Spinal cord (tissue), 10 donors: ENCODE measurements around the gene GOPC. TPM values are rescaled to one million over a fixed set of nuclear protein-coding genes. Genes with fewer than 3 reads are reported as not detected.
"Not testable (repeated sequence)": the region's sequence is repeated elsewhere in the genome, so short reads cannot be mapped to it uniquely, and the experiment has no call there.

Source experiments
- DNase-seq, 6 donors: peaks; one replicate each; pipeline versions ENCODE4 v3.0.0 to v3.0.0-alpha.2; 2013 to 2015; ENCODE audit warnings: low spot score in 6 of 6, low read depth in 4 of 6
- H3K27ac ChIP-seq: one replicate; pipeline ENCODE4 v1.5.1; 2013; ENCODE audit warnings: low read depth, low read length, control low read depth
- H3K27me3 ChIP-seq: one replicate; pipeline ENCODE4 v1.6.1; 2013; ENCODE audit warnings: low read length; ENCODE audit not compliant: control insufficient read depth, insufficient read depth
- H3K36me3 ChIP-seq: one replicate; pipeline ENCODE4 v1.6.1; 2013; ENCODE audit warnings: low read length; ENCODE audit not compliant: control insufficient read depth, insufficient read depth
- H3K4me1 ChIP-seq: one replicate; pipeline ENCODE4 v1.6.1; 2013; ENCODE audit warnings: low read length; ENCODE audit not compliant: control insufficient read depth, insufficient read depth
- H3K4me3 ChIP-seq: one replicate; pipeline ENCODE4 v1.5.1; 2013; ENCODE audit warnings: low read depth, low read length, control low read depth
- H3K9me3 ChIP-seq: one replicate; pipeline ENCODE4 v1.6.1; 2013; ENCODE audit warnings: low read length; ENCODE audit not compliant: control insufficient read depth, insufficient read depth
- WGBS: methylation state at CpG from one replicate; pipeline ENCODE4 v1.1.5; 2013; ENCODE audit warnings: missing lambda C conversion rate; ENCODE audit not compliant: insufficient coverage; 5-methylcytosine and 5-hydroxymethylcytosine counted together
- long read RNA-seq, 4 donors: transcript quantifications; one replicate each; lab custom pipeline, GENCODE V29; 2026
- polyA plus RNA-seq, 2 donors: library from polyadenylated mRNA; unstranded; fragments of 120-200 nt; gene quantifications; one replicate each; pipeline ENCODE4 v1.2.1, GENCODE V29; 2013; ENCODE audit not compliant: insufficient read length in 2 of 2
- total RNA-seq, 2 donors: library from RNA; depleted of rRNA in 1 of 2; stranded (reverse); fragments of 120-200 nt in 1 of 2; fragments of >200 nt in 1 of 2; gene quantifications; one replicate each; pipeline versions ENCODE4 v1.2.3 to v1.2.4, GENCODE V29; 2013 to 2014
- donor health status: healthy.

Gene GOPC
- total RNA-seq (10 to 100 TPM; 32.1 to 56.6 TPM), polyA plus RNA-seq (10 to 100 TPM; 42.2 to 53.2 TPM)
- long read RNA-seq, donor 1, full-length matches to known transcripts = 7 of 23 reads
- long read RNA-seq, donor 1, partial matches to known transcripts = 16 of 23 reads
- long read RNA-seq, donor 1, other reads (novel, unspliced or antisense) = 0 of 23 reads
- long read RNA-seq, donor 2, full-length matches to known transcripts = 3 of 3 reads
- long read RNA-seq, donor 2, partial matches to known transcripts = 0 of 3 reads
- long read RNA-seq, donor 2, other reads (novel, unspliced or antisense) = 0 of 3 reads
- long read RNA-seq, donor 3, partial matches to known transcripts = 12 of 12 reads
- long read RNA-seq, donor 3, other reads (novel, unspliced or antisense) = 0 of 12 reads
- long read RNA-seq, donor 4, full-length matches to known transcripts = 7 of 40 reads
- long read RNA-seq, donor 4, partial matches to known transcripts = 33 of 40 reads
- long read RNA-seq, donor 4, other reads (novel, unspliced or antisense) = 0 of 40 reads

- peak within 1 kb of the TSS; percentile 98 for H3K27ac ChIP-seq
- under 1% methylated on average over 60 of the region's 60 CpGs for WGBS
- DNase-seq = peak; percentile 94 to 100 (median 96)
- H3K9me3 ChIP-seq = peaks cover under 1% of the 10 kb centered on the region
- peaks cover 2% of the 10 kb centered on the region for H3K4me1 ChIP-seq
- no peaks in the 10 kb centered on the region for H3K27me3 ChIP-seq
- H3K4me3 ChIP-seq = peak within 1 kb of the TSS; percentile 87
- peaks cover 4% of the 10 kb centered on the region for H3K36me3 ChIP-seq
Measured at GRCh38 chr6:117602151-117602898, at the start of gene GOPC. Gene GOPC, minus strand, starts transcription at chr6:117602511. Its CDS starts 223 bp downstream, at chr6:117602288.

- H3K36me3 ChIP-seq, DNase-seq, H3K4me1 ChIP-seq, H3K27me3 ChIP-seq, H3K4me3 ChIP-seq, H3K9me3 ChIP-seq, H3K27ac ChIP-seq: not testable (repeated sequence)
- WGBS = 97% methylated on average over 3 of the region's 3 CpGs
Measured at GRCh38 chr6:117651984-117652383, 49.7 kb upstream of the GOPC start.

- DNase-seq = peak in 1 of 6 donors; percentile 86
- Histone ChIP-seq H3K27me3 (no peaks in the 10 kb centered on the region), H3K27ac (no peak overlapping the region), H3K4me1 (no peaks in the 10 kb centered on the region), H3K36me3 (no peaks in the 10 kb centered on the region), H3K4me3 (no peak overlapping the region), H3K9me3 (no peaks in the 10 kb centered on the region)
- WGBS = no CpG with 5 or more reads among the region's 2 CpGs
Measured at GRCh38 chr6:117642976-117643375, 40.7 kb upstream of the GOPC start.

DNA sequence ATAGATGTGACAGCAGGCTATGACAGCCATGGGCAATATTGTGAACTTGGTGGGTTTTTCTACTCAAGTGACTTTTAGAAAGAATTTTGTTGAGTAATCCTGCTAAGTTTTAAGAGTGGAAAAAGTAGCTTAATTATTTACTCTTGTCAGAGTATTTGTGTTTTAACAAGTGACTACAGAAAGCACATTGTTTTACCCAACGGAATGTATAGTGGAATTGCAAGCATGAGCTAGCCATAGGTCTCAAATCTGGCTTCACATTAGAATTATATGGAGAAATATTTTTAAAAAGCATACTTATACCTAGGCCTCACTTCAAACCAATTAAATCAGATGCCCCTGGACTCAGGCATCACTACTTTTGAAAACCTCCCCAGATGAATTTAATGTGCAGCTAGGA is 35.5 kb upstream of the GOPC start:
- H3K27me3 ChIP-seq = no peaks in the 10 kb centered on the region
- H3K9me3 ChIP-seq = no peaks in the 10 kb centered on the region
- H3K4me1 ChIP-seq = no peaks in the 10 kb centered on the region
- no peaks in the 10 kb centered on the region for H3K36me3 ChIP-seq
- DNase-seq = no peak
- no peak overlapping the region for H3K27ac ChIP-seq
- no peak overlapping the region for H3K4me3 ChIP-seq
- WGBS = no CpG with 5 or more reads among the region's 1 CpG

DNA sequence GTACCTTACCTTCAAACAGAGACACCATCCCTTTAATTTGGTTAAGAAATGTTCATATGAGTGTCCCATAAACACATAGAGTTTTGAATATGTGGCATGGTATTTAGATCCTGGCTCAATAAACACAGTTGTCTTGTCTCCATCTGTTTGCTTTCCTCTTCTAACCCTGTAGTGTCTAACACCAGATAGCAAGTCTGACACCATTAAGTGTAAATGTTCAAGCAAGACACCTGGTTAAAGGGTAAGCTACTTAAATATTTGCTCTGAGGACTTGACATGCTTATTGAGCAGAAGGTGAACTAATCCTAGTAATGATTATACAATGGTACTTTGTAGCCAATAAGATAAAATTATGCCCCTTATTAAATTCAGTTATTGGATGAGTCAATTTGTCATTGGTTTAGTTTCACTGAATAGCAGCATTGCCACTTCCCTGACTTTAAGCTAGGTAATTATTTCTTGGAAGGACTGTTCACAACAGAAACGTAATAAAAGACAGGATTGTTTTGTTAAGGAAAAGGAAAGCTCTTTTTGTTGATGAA is 26.9 kb upstream of the GOPC start:
- Histone ChIP-seq H3K4me3 (no peak overlapping the region), H3K27ac (no peak overlapping the region), H3K9me3 (peaks cover 8% of the 10 kb centered on the region), H3K36me3 (no peaks in the 10 kb centered on the region), H3K27me3 (no peaks in the 10 kb centered on the region), H3K4me1 (no peaks in the 10 kb centered on the region)
- no peak for DNase-seq
- no CpG with 5 or more reads among the region's 1 CpG for WGBS

DNA sequence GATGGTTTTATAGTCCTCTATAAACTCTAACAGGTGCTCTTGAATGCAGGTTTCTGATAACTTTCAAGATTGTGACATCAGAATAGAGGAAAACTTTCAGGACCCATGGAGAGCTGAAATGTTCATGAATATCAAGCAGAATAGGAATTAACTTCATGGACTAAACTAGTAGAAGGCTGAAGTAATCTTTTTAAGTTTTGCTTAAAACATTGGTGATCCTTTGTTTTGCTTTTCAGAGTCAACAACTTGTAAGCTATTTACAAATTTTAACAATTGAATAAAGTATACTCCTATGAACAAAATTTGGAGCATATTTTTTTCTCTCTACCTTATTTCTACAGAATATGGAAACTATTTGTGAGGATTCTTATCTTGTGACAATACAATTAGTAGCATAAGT is 25.2 kb upstream of the GOPC start:
- DNase-seq = no peak
- Histone ChIP-seq H3K27me3 (no peaks in the 10 kb centered on the region), H3K4me3 (no peak overlapping the region), H3K36me3 (no peaks in the 10 kb centered on the region), H3K27ac (no peak overlapping the region), H3K9me3 (peaks cover 9% of the 10 kb centered on the region), H3K4me1 (no peaks in the 10 kb centered on the region)

GRCh38 chr6:117624869-117625481 is 22.7 kb upstream of the GOPC start:
- no peaks in the 10 kb centered on the region for H3K4me1 ChIP-seq
- H3K27ac ChIP-seq = no peak overlapping the region
- H3K9me3 ChIP-seq = peaks cover 9% of the 10 kb centered on the region
- no peak overlapping the region for H3K4me3 ChIP-seq
- no peaks in the 10 kb centered on the region for H3K27me3 ChIP-seq
- no CpG with 5 or more reads among the region's 1 CpG for WGBS
- DNase-seq = no peak
- H3K36me3 ChIP-seq = no peaks in the 10 kb centered on the region

GRCh38 chr6:117619178-117619577 is 16.9 kb upstream of the GOPC start:
- Histone ChIP-seq H3K4me3 (no peak overlapping the region), H3K9me3 (peaks cover 1% of the 10 kb centered on the region), H3K4me1 (peaks cover 3% of the 10 kb centered on the region), H3K27ac (no peak overlapping the region), H3K36me3 (no peaks in the 10 kb centered on the region), H3K27me3 (no peaks in the 10 kb centered on the region)
- DNase-seq = no peak
- 100% methylated on average over 1 of the region's 1 CpG for WGBS

- DNase-seq = peak in 2 of 6 donors; percentile 2 to 53
- 56% methylated on average over 5 of the region's 9 CpGs for WGBS
- Histone ChIP-seq H3K9me3 (no peaks in the 10 kb centered on the region), H3K4me1 (peaks cover 3% of the 10 kb centered on the region), H3K4me3 (peak overlapping the region; percentile 2), H3K36me3 (no peaks in the 10 kb centered on the region), H3K27ac (peak overlapping the region; percentile 7), H3K27me3 (no peaks in the 10 kb centered on the region)
Measured at GRCh38 chr6:117617210-117618035, 15.1 kb upstream of the GOPC start.
